ENCODE data around the gene ST6GAL1. TPM values are rescaled to one million over a fixed set of nuclear protein-coding genes. Genes with fewer than 3 reads are reported as not detected.
"Not testable (repeated sequence)": the region's sequence is repeated elsewhere in the genome, so short reads cannot be mapped to it uniquely, and the experiment has no call there.

The ST6GAL1 gene
- total RNA-seq, 1 donor = 46.3 TPM

DNA sequence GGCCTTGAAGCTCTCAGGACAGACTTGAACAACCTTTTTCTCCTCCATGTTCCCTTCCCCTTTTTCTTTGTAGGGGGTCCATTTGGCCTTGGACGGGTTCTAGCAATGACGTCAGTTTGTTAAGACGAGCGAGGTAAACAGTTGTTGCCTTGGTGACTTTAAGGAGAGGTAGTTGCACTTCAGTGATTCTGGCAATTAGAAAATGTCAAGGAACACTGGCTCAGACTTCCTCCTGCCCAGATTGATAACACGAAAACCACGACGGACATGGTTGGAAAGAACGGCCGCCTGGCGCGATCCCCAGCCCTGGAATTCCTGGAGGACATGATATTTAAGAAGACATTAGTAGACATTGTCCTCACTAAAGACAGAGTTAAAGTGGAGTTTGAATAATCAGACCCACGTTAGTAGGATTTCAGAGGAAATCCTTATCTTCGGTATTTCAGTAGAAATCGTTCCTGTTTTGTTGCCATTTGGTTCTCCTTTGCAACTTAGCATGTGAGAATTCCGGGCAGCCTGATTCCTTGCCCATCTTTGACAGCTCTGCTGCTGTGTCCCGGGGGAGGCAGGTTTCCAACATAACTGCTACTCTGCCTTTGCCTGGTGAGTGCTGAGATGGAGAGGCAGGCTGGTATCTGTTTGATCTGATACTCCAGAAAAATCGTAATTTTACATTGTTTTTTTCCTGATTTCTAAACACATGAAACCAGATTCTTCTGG is 87.3 kb downstream of the ST6GAL1 start:
- DNase-seq (ENCODE audit: low read depth in 2 of 3, low spot score in 2 of 3) = no peak

DNA sequence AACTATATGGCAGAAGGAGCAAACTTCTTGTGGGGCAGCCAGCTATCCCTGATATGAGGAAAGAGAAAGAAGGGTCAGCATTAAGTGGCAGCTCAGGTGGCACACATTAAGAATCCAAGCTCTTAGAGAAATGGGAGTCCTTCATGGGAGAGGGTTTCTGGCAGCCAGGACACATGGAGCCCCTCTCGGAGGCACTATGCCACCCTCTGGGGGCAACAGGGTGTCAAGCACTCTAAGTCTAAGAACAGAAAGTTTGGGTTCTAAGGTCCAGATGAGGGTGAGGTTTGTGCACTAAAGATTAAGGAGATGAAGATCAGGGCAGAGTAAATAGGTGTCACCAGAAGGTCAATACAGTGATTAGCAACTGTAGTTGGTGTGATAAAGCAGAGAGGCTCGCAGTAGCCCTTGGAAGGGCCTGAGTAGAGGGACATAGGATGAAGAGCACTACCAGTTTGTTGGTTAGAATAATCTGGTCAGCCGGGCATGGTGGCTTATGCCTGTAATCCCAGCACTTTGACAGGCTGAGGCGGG is 89.3 kb downstream of the ST6GAL1 start:
- DNase-seq (ENCODE audit: low read depth in 2 of 3, low spot score in 2 of 3) = no peak

DNA sequence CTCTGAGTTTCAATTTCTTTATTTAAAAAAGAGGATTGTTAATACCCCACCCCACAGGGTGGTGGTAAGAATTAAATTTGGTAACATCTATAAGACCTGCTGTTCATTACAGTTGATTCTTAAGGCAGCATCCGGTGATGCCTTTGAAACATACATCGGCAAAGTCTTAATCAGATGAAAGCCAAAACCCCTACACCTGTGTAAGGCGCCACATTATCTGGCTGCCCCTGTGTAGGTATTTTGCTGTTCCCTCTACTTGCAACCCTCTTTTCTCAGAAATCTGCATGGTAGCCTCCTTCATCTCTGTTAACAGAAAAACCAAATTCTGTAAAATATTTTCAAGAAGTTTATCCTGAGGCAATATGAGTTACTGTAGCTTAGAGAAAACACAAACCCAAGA is 90.0 kb downstream of the ST6GAL1 start:
- DNase-seq (ENCODE audit: low read depth in 2 of 3, low spot score in 2 of 3) = no peak

DNA sequence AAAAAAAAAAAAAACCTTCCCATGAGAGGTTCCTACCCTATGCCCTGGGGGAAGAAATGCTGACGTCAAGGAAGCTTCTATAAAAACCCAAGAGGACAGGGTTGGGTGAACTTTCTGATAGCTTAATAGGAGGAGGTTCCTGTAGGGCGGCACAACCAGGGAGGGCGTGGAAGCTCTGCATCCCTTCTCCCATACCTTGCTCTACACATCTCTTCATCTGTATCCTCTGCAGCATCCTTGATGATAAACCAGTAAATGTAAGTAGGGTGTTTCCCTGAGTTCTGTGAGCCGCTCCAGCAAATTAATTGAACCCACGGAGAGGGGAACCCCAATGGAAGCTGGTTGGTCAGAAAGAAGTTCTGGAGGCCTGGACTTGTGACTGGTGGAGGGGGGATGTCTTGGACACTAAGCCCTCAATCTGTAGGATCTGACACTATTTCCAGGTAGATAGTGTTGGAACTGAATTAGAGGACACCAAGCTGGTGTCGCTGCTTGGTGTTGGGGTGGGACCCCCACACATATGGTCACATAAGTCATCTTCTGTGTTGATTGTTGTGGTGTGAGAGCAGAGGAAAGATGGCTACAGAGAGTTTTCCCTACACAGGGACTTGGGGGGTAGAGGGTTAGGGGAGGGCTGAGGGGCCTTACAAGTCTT is 91.5 kb downstream of the ST6GAL1 start:
- no peak for DNase-seq (ENCODE audit: low read depth in 2 of 3, low spot score in 2 of 3)

DNA sequence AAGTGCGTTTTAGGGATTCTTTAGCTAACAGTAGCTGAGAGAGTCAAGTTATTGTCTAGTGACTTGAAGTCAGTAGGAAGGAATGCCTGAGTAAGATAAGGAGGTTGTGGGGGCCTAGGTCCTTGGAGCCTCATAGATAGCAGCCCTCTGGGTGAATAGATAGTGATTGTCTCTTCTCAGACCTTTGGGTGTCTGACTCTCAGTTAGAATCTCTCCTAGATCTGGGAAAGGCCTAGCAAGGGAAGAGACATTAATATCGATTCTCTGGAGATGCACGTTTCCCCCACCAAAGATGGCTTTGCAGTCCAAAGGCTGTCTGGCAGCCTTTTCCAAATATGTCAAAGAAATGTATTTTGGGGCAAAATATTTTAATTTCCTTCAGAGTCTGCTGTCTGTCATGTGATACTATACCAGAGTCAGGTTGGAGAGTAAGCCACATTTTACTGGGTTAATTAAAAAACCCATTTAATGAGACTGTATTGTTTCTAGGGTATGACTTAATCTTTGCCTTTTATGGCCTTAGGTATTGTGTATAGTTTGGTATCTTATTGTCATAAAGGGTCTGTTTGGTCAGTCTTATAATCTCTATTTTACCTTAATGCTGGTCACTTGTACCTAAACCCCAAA is 92.2 kb downstream of the ST6GAL1 start:
- peak in 2 of 3 donors; percentile 54 to 70 for DNase-seq (ENCODE audit: low read depth in 2 of 3, low spot score in 2 of 3)

DNA sequence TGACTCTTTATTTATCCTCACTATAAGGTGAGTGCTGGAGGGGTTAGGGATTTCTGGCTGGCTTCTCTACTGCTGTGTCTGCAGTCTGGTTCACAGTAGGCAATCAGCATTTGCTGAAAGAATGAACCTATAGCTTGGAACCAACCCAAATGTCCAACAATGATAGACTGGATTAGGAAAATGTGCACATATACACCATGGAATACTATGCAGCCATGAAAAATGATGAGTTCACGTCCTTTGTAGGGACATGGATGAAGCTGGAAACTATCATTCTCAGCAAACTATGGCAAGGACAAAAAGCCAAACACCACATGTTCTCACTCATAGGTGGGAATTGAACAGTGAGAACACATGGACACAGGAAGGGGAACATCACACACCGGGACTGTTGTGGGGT is 93.0 kb downstream of the ST6GAL1 start:
- not testable (repeated sequence) for DNase-seq (ENCODE audit: low read depth in 2 of 3, low spot score in 2 of 3)

DNA sequence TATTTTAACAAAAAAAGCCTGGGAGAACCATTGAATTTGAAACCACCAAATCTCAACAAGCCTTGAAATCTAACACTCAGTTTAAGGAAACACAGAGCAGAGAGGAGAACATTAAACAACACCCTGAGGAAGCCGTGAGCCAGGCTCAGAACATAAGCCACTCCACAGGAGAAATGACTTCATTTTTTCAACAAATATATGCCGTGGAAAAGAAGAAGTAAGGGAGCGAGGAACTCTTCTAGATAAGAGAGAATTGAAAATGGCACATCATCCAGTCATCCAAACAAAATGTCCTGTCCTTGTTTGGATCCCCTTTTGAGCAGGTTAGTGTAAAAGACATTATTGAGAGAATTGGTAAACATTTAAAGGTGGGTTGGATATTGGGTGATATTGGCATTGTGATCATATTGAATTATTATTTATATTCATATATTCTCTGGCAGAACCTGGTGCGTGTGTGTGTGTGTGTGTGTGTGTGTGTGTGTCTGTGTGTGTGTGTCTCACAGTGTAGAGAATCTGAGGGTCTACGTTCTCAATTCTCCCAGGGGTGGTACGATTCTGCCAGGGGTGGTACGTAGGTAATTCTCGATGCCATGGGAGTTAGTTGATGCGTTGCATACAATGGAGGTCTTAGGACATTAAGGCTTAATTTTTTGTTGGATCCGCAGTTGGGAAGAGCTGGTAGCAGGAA is 94.4 kb downstream of the ST6GAL1 start:
- no peak for DNase-seq (ENCODE audit: low read depth in 2 of 3, low spot score in 2 of 3)

DNA sequence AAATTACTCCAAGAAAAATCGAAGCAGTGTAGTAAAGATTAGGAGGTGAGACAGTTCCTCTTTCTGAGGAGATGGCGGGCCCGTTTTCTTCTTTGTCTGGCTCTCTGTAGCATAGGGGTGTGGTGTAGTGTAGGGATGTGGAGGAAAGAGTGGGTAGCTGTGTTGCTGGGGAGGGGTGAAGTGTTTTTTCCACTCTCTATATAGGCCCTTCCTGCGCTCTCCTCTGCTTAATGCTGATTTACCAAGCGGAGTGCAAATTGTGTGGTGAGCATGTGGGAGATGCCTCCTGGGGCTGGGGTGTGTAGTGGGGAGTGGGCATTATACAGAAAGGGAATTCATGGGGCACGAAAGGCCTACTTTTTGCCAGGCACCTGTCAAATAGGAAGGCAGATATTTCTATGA is 94.9 kb downstream of the ST6GAL1 start:
- peak in 1 of 3 donors; percentile 66 for DNase-seq (ENCODE audit: low read depth in 2 of 3, low spot score in 2 of 3)

DNA sequence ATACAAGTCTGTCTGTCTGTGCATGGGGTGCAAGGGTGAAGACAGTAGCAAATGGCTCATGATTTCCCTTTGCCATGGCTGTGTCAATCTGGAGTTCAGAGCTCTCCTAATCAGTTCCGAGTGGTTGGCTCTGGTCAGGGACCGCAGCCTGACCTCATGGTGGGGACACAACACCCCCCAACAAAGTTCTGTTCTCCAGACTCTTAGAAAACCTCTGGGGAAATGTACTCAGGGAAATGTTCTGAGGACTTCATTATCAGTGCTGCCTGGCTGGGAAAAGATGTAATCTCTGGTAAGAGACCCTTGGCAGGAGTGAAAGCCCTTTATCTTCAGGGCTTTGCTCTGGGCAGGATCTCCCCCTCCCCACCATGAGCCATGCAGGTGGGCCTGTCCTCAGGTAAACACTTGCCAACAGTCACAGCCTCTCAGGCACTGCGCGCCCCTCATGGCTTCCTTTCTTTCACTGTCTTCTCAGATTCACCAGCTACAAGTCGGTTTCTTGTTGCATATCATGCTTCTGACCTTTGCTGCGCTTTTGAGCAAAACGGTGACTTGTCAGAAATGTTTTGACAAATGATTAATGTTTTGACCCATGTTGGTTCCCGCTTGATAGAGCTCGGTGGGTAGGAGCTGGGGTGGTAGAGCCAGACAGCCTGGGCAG is 95.5 kb downstream of the ST6GAL1 start:
- peak in 1 of 3 donors; percentile 71 for DNase-seq (ENCODE audit: low read depth in 2 of 3, low spot score in 2 of 3)

DNA sequence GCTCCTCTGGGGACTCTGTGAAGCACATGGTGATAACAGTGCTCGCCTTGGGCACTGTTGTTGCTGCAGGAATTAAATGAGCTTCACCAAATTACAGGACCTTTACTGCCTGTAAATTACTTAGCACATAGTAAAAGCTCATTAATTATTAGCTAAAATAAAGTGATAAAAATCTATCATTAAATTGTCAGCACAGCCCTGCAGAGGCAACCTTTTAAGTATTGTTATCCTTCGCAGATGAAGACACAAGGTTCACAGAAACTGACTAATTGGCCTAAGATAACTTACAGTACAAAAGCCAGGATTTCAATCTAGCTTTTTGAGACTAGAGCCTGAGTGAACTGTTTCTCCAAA is 96.0 kb downstream of the ST6GAL1 start:
- no peak for DNase-seq (ENCODE audit: low read depth in 2 of 3, low spot score in 2 of 3)

DNA sequence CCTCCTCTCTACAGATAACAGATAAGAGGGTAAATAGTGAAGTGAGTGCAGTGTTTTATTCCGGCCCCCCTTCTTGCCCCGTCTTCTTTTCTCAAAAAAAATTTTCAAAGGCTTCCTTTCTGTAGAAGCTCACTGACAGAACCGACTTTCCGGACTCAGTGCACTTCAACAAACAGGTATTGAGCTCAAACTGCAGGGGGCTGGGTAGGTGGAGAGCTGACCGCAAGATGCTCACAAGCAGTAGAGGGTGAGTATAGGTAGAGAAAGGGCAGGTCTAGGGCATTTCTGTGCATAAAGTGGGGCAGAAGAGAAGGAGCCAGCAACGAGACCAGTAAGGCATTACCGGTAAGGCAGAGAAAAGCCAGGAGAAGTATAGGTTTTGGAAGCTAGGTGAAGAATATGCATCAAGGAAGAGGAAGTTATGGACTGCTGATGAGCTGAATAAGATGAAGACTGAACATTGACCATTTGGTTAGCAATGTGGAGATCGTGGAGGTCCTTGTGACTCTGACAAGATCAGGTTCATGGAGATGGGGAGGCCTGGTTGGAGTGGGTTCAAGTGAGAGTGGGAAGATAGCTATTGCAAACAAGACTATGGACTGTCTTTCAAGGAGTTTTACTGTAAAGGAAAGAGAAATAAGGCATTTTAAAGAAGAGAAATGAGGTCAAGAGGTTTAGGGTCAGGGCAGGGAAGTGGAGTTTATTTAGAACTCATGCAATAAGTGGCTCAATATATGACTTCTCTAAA is 97.4 kb downstream of the ST6GAL1 start:
- DNase-seq (ENCODE audit: low read depth in 2 of 3, low spot score in 2 of 3) = peak in 1 of 3 donors; percentile 48

DNA sequence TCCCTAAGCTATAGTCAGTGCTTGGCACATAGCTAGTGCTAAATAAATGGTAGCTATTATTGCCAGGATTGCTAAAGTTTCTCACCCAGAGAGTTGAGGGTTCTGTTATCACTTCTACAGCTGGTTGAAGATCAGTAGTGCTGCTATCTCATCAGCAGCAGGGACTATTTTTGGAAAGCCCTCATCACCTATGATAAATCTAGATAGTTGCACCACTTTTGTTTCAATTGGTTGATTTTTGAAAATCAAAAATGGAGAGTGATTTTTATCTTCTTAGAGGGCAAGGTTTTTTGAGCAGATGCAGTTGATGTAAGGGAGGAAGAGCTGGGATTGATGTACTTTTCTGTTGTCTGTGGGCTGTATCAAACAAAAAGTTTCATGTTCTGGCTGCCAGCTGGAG is 101.6 kb downstream of the ST6GAL1 start:
- no peak for DNase-seq (ENCODE audit: low read depth in 2 of 3, low spot score in 2 of 3)

DNA sequence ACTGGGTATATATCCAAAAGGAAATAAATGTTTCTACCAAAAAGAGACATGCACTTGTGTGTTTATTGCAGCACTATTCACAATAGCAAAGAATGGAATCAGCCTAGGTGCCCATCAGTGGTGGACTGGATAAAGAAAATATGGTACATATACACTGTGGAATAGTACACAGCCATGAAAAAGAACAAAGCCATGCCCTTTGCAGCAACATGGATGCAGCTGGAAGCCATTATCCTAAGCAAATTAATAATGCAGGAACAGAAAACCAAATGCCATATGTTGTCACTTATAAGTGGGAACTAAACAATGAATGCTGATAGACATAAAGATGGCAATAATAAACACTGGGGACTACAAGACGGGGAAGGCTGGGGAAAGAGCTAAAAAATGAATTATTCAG is 106.1 kb downstream of the ST6GAL1 start:
- no peak for DNase-seq (ENCODE audit: low read depth in 2 of 3, low spot score in 2 of 3)

DNA sequence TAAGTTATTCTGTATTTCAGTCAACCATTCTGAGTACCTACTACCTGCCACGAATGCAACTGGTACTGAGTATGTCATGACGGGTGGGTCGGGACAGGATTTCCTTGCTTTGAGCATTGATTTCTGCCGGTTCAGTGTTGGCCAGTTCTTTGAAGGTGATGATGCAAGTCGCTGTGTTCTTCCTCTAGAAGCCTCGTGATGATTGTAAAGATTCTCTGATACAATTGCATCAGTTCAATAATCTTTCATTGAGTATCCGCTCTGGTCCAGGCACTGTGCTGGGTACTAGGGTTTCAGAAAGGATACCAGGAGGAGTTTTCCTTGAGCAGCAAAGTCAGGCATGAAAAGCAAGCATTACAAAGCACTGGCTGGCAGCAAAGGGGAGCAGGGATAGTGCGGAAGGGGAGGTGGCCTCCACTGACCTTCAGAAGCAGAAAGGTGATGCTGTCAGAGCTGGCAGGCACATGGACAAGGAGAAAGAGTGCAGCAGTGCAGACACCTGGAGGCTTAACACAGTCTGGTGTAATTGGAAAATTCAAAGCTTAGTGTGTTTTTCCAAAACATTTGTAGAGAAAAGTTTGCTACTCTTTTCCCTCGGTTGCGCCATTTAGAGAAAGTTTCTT is 108.9 kb downstream of the ST6GAL1 start:
- no peak for DNase-seq (ENCODE audit: low read depth in 2 of 3, low spot score in 2 of 3)

DNA sequence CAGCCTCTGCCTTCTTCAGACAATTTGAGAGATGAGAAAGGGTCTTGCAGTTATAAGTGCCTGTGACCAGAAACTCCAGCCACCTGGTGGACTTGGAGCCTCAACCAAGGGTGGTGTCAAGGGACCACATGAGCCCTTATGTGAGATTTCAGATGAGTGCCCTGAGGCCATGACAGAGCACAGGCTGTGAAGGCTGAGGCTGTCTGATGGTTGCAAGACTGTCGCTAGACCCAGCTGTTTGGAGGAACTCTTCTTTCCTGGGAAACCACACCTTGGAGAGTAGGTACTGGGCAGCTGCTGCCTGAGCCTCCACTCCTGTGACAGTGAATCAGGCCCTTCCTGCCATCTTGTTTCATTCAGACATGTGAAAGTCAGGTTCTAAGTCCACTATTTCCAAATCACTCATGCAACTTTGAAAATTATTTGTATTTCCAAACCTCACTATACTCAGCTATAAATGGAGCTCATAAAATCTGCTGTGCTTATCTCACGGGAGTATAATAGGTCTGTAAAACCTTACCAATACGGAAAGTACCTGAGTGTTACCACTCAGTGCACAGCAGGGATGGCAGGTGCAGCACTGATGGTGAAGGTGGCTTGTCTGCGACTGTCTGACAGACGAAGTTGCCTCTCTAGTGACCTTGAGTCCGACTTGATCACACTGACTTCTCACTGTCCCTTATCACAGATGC is 109.5 kb downstream of the ST6GAL1 start:
- DNase-seq (ENCODE audit: low read depth in 2 of 3, low spot score in 2 of 3) = no peak

DNA sequence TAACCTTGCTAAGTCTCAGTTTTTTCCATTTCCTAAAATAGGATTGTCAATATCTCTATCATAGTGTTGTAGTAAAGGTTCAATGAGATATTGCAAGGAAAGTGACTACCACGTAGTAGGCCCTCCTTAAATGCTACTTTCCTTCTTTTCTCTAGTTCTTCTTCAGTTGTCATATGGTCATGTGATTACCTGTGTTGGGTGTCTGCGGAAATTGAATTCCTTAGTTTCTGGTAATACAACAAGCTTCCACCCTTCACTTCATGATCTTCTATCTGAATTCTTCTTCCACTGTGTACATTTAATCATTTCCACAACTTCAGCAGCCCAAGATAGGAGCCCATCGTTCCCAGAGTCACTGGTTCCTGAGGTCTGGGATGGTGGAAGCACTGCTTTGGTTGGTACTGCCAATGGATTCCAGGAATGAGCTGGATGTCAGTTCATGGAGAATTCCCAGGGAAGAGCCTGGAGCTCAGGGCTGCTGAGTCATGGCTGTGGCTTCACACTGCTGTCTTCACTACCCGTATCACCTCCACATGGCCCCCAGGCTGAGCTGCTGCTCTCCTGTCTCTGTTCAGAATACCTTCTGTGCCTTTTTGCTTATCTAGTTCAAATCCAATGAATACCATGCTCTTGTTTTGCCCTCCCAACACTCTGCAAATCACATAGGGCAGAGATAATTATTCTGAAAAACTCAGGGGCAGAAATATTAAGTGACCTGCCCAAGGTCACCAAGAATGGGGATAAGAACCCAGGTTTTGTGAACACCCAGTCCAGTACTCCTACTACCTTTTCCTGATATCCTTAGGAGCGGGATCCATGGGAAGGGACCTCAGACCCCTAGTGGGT is 110.4 kb downstream of the ST6GAL1 start:
- DNase-seq (ENCODE audit: low read depth in 2 of 3, low spot score in 2 of 3) = no peak

DNA sequence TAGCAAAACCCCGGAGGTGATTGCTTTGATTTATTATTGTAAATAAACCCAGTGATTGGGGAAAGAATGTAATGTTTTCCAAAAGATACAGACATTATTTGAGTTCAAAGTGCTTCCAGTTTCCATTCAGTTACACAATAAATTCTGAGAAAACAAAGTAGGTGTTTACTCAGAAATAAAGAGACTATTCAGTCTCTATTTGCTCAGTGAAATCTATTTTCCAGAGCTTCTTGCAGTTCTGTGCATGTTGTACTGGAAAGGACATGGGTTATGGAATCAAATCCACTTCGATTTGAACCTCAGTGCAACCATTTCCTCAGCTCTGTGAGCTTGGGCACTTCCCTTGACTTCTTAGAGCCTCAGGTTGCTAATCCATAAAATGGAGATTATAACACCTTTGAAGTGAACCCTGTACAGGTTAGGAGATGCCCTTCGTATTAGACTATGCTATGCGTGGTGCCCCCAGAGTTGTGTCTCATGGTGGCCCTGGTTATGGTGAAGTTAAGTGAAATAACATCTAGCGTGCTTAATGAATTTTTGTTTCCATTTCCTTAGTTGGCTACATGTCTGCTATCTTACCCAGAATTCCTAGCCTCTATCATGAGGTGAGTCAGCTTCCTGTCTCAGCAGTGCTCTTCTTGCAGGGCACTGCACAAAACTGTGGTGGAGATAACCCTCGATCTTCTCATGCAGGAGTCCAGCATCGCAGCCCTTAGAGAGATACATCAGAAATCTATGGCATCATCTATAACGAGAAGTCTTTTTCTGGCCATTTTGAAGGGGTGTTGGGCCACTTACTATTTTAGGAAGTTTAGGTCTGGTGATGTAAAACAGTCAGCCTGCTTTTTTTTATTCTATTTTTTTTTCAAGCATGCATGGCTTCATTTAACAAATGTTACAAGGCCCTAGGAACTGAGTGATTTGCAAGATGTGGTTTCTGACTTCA is 111.3 kb downstream of the ST6GAL1 start:
- peak in 2 of 3 donors; percentile 38 to 57 for DNase-seq (ENCODE audit: low read depth in 2 of 3, low spot score in 2 of 3)
